NCI-H2227 (cell line): ENCODE results near the gene NMUR2.

Source experiments
- DNase-seq: peaks from one replicate; lab custom pipeline; 2025; ENCODE audit not compliant: unreplicated experiment; lab: John Stamatoyannopoulos, UW

Gene NMUR2, protein sequence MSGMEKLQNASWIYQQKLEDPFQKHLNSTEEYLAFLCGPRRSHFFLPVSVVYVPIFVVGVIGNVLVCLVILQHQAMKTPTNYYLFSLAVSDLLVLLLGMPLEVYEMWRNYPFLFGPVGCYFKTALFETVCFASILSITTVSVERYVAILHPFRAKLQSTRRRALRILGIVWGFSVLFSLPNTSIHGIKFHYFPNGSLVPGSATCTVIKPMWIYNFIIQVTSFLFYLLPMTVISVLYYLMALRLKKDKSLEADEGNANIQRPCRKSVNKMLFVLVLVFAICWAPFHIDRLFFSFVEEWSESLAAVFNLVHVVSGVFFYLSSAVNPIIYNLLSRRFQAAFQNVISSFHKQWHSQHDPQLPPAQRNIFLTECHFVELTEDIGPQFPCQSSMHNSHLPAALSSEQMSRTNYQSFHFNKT

DNA sequence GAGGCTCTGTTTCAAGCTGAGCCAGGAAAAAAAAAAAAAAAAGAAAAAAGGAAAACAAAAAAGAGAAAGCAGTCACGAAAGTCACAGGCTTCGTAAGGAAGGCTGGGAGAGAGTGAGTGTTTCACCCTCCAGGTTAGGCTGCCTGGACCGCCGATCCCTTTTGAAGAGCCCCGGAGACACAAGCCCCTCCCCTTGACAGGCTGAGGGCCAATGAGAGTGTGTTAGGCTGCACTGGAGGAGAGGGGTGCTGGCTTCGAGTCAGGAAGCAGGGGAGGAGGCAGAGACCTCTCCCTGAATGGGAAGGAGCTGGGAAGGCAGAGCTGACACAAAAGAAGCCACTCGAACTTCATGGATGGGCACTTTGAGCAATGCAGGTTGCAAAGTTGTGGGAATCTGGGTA is at the start of gene NMUR2:
Gene NMUR2 (minus strand): TSS at position 135 of the 400 bp plus-strand sequence. CDS start 166 bp downstream, outside the sequence.
- peak; percentile 52 for DNase-seq

DNA sequence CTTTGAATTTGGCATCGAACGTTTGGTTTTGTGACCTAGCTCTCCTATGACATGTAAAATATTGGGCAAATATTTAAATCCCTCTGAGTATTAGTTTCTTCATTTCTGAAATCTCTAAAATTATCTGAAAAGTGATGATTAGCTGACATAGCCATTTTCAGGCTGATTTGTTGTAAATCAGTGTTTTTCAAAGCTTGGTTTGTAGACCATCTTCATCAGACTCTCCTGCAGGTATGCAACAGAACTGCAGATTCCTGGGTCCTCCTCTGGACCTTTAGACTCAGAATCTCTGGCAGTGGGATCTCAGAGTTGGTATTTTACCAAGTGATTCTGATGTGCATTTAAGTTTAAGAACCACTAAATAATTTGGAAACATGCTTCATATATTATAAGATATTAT is 38.9 kb upstream of the NMUR2 start:
- no peak for DNase-seq

DNA sequence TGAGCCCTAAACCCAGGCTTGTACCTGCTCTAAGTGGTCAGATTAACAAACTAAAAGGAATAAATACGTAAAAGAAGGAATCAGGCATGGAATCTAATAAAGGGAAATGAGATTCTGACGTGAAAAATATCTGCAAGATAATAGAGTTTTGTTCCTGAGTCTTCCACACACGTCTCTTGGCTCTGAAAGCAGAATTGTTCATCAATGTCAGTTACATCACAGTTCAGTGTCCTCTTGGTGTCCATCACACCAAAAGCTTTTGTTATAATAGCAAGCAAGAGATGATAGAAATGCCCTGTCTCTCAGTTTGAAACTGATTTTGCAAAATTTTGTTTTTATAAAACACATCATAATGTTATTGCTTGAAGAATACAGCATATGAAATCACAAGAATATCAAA is 34.7 kb upstream of the NMUR2 start:
- DNase-seq: no peak

DNA sequence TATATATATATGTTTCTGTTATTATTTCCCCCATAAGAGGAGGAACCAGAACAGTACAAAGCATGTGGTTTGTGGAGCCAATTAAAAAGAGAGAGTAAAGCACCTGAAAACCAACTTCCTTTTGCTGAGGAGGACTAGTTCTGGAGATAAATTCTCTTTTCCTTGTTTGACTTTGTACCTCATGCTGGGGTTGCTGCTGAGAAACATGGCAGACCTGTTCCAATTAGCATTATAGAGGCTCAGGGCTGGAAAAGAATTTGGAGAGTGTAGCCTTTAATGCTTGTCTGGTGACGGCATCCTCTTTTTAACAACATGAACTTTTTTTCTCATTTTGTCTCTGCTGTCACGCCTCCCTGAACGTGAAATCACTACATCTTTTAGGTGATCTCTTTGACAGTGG is 32.8 kb upstream of the NMUR2 start:
- DNase-seq: no peak

DNA sequence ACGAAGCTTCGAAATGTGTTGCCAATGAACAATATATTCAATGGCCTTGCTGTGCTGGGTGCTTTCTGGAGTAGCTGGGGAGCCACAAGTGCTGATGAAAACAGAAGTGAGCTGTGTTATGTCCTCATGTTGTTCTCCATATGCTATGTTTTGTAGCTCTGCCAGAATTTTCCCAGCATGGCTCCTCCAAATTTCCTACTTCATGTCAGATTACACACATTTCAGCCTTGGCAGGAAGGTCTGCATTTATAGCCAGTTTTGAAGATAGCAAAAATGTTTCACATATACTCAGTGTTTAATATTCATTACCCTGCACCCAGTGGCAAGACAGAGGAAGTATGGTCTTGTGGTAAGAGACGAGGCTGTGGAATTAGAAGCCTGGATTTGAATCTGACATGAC is 22.6 kb upstream of the NMUR2 start:
- DNase-seq: no peak

DNA sequence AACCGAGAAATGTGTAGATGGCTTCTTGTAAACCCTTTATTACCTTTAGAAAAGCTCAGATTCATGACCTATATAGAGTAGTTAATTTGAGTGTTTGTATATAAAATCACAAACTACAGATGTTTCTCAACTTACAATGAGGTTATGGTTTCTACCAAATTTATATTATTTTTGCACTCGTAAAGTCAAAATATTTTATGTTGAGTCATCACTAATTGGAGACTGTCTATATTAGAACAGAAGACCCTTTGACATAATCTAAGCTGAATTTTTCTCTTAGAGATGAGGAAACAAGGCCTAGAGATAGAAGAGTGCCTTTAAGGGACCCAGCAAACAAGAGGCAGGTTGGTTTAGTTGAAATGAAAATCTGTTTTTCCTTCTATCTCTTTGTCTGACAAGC is 20.0 kb upstream of the NMUR2 start:
- DNase-seq: no peak

DNA sequence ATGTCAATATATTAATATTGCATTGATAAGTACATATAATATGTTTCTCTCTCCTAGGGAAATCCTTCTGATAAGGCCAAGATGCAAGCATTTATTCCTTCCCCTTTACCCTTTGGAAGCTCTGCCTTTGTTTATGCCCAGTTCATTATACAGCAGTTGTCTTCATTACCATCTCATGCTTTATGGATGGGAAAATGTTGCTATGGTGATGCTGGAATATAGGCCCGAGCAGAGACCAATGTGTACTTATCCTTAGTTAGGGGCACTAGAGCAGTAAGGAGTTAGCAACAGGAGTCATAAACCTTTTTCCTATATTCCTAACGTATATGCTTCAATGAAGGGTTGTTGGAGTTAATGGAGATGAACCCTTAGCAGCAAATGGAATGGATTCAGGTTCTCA is 19.4 kb upstream of the NMUR2 start:
- no peak for DNase-seq

DNA sequence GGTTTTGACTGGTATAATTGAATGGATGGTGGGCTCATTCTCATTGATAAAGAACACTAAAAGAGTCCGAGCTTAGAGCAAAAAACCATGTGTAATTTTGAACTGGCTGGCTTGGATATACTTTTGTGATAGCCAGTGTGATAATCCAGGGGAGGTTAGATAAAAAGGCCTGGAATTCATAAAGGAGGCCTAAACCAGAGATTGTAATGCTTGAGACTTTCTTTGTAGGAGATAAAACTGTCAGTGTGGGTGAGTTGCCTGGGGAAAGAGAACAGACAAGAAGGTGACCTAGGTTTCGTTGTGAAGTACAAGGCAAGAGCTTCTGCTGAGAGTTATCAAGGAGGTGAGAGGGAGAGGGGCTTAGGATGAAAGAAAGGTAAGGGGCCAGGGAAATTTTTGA is 17.0 kb upstream of the NMUR2 start:
- DNase-seq: no peak

DNA sequence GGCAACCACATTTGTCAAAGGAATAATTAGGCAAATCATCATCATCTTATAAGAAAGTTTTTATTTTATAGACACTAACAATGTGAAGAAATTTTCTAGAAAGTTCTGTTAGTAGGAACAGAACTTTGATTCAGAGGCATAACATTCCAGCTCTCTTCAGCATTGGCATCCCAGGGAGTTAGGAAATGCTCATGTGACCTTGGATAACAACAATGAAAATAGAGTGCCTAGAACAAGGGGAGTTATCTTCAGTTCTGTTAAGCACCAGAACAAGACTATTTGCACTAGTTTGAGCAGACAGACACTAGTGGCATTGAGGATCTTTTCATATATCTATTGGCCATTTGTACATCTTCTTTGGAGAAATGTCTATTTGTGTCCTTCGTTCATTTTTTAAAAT is 7.0 kb upstream of the NMUR2 start:
- no peak for DNase-seq

DNA sequence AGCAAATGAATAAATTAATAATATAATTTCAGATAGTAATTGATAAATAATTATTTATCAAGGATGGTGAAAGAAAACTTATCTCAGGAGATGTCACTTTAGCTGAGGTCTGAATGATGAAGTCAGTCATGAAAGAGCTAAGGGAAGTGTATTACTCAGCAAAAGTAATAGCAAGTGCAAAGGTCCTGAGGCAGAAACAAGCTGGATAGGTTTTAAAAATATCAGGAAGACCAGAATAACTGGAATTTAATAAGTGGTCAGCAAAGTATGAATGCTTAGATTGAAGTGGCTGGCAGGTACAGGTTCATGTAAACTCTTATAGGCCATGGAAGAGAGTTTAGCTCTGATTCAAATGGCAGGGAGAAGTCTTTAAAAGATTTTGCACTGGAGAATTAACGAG is 1.0 kb upstream of the NMUR2 start:
- DNase-seq: no peak

DNA sequence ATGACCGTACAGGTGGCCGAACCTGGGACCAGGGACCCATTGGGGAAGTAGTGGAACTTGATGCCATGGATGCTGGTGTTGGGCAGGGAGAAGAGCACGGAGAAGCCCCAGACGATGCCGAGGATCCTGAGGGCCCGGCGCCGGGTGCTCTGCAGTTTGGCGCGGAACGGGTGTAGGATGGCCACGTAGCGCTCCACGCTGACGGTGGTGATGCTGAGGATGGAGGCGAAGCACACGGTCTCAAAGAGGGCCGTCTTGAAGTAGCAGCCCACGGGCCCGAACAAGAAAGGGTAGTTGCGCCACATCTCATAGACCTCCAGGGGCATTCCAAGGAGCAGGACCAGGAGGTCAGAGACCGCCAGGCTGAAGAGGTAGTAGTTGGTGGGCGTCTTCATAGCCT is 585 bp downstream of the NMUR2 start:
- DNase-seq: no peak

DNA sequence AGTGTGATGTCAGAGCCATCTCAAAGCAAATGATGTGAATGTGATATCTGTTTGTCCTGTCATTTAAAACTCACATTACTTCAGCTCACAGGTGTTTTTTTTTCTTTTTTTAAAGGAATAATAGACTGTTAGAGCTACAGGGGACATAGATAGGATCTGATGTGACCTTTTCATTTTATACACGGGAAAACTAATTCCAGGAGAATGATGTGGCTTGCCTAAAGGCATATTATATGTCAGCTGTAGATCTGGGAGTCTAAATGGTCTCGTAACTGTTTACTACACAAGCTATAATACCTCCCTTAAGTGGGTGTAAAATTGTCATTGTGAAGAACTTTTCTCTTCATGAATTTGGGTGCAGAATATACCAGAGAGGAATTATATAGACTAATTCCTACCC is 2.0 kb downstream of the NMUR2 start:
- DNase-seq: no peak

DNA sequence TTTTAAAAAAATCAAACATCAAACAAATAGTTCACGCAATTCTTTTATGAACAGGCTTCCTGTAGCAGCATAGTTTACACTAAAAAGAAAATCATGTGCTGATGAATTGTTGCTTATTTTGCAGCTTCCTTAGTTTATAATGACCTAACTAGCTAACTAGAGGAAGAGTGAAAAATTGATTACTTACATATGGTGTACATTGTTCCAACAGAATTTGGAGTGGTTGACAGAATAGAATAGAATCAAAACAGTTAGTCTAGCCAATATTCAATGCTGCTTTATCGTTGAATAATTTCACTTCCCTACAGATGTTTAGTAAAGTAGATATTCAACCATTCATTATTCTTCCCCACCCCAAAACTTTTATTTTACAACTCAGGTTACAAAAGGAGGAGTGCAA is 4.2 kb downstream of the NMUR2 start:
- DNase-seq: no peak

DNA sequence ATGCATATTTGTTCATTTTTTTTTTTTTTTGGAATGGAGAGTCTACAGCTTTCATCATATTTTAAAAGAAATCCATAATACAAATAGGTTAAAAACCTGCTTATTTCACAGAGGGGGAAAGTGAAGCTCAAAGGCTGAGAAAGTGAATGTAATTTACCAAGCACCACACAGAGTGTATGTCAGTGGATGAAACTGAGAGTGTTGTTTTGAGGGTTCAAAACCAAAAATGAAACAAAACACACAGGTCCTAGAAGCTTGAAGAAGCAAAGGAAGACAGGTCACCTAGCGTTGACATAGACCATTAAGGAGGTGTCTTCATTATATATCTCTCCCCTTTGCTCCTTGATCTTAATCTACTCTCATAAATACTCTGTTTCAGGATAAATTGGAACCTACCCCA is 7.5 kb downstream of the NMUR2 start:
- no peak for DNase-seq

DNA sequence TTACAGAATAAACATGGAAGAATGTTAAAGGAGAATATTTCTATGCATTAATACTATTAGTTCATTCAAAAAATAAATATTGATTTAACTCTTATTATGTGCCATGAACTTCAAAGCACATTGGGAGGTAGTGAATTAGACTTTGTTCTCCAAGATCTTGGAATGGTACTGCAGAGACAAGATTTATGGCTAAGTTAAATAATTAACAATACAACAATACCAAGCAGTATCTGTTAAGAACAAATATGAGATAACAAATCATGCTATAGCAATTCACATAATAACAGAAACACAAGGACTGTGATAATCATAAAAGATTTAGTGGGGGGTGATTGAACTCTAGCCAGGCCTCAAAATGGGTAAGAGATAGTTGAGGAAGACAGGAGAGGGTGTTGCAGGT is 11.6 kb downstream of the NMUR2 start:
- no peak for DNase-seq

DNA sequence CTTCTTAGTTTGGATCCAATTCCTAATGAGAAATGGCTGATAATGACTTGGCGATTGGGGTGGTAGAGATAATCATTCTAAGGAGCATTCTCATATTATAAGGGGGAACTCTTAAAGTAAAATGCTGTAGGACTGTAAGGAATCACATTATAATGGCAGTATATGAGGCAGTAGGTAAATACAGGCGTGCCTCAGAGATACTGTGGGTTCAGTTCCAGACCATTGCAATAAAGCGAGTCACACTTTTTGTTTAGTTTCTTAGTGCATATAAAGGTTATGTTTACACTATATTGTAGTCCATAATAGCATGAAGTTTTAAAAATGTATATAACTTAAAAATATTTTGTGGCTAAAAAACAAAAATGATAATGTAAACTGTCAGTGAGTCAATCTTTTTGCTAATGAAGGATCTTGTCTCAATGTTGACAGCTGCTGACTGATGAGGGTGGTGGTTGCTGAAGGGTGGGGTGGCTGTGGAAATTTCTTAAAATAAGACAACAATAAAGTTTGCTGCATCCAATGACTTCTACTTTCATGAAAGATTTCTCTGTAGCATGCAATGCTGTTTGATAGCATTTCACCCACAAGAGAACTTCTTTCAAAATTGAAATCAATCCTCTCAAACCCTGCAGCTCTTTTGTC is 15.8 kb downstream of the NMUR2 start:
- DNase-seq: no peak

DNA sequence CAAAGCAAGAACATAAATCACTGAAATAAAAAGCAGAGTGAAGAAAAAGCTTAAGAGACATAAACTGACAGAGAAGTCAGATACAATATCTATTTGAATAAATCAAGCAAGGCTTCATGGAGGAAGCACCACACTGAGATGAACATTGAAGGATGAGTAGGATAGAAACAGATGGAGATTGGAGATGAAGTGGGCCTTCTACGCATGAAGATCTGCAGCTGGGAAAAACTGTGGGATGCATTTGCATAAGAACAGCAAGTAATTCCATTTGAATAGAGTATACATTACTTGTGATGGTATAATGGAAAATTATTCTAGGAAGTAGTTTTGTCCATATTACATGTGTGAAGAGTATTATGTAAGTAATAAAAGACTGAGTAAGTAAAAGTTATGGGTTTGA is 16.5 kb downstream of the NMUR2 start:
- DNase-seq: no peak

DNA sequence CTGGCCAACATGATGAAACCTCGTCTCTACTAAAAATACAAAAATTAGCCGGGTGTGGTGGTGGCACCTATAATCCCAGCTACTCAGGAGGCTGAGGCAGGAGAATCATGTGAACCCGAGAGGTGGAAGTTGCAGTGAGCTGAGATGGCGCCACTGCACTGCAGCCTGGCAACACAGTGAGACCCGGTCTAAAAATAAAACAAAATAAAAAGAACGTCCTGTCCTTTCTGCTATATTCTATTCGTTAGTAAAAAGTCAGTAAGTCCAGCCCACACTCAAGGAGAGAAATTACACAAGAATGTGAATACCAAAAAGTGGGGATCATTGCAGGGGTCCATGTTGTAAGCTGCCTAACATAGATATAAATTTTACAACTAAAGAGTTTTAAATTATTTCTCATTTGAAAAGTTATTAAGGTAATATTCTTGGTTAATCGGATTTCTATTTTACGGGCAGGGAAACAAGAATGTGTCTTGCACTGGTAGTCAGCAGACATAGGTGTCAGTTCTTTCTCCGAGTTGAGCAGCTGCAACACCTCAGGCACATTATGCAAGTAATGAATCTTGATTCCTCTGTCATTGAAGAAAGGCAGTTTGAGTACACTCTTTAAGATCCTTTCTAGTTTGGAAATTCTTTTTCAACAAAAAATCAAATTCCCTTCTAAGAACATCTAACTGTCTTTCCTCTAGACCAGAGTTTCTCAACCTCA is 24.5 kb downstream of the NMUR2 start:
- no peak for DNase-seq

DNA sequence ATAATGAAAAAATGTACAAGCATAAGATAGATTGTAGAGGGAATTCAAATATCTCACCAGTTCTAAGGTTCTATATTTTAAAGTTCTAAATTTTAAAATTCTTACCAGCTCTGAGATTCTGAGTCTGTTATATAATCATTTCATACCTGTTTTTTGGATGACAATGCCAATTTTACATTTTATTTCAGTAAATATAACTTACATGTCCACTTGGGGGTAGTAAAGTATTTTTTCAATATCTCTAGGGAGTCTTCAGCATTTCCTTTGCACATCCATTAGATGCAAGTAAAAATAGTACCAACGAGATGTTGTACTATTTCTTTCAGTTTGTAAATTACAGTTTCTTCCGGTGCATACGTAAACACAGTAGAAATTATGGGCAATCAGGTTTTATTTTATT is 25.7 kb downstream of the NMUR2 start:
- DNase-seq: no peak

DNA sequence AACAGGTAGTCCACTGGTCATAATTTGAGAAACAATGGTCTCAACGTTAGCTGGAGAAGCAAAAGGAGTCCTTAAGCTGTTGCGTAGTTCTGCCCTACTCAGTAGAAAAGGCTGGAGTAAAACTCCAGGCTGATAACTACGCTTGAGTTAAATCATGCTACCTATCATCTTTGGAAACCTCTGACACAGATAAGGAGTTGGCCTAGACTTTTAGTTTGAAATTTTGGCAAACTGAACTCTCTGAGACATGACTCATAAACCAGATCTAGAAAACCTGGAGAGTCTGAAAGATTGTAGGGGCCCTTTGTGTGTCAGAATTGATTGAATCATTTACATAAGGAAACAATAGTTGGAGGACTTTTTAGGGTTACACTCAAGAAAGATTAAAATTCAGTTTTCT is 26.3 kb downstream of the NMUR2 start:
- DNase-seq: no peak

DNA sequence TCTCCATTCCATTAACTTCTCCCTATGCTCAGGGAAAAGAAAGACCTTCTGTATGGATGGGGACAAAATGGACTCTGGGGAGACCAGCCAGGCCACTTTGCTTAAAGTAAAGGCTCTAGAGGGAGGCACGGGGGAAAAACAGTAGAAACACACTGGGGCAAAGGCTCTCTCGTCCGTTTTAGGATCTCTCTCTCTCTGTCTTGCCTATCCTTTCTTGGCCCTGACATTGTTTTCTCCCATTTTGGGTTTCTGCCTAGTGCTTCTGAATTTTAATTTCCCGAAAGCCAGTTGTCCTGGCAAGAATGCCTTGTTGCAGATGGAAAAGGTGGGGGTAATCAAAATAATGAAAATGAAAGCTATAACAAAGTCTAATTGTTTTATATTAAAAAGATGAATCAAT is 28.2 kb downstream of the NMUR2 start:
- no peak for DNase-seq

DNA sequence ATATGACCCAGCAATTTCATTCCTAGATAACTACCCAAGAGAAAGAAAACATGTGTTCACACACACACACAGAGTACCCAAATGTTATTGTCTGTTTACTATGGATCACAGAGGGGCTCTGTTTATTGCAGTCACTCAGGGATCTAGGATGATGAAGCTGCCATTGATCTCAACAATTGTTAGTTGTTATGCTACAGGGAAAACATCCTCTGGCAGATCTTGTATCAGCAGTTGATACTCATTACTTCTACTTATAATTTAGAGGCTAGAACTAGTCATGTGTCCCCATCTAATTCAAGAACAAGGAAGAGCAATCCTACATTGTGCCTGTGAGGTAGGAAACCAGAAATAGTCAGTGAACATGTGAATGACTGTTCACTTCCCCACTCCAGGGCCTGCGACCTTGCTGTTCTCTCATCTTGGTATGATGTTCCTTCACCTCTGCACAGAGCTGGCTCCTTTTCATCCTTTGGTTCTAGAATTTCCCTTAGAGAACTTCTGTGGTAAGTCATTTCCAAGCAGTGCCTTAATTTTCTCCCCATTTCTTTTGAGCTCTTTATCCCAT is 30.3 kb downstream of the NMUR2 start:
- no peak for DNase-seq
